GM21360 (cell line): Measurements from ENCODE around the gene BMP7.
"Not testable (repeated sequence)": the region's sequence is repeated elsewhere in the genome, so short reads cannot be mapped to it uniquely, and the experiment has no call there.

Source experiments
- ATAC-seq: cut with Tn5 transposase; IDR thresholded peaks from one replicate; pipeline ENCODE4 v1.9.1; 2021; ENCODE audit warnings: mild to moderate bottlenecking, moderate library complexity; ENCODE audit not compliant: unreplicated experiment

The BMP7 gene

GRCh38 chr20:57252559-57253162 is 13.8 kb downstream of the BMP7 start:
- no peak for ATAC-seq

- ATAC-seq: no peak
Observed at GRCh38 chr20:57251949-57252348, 14.5 kb downstream of the BMP7 start.

DNA sequence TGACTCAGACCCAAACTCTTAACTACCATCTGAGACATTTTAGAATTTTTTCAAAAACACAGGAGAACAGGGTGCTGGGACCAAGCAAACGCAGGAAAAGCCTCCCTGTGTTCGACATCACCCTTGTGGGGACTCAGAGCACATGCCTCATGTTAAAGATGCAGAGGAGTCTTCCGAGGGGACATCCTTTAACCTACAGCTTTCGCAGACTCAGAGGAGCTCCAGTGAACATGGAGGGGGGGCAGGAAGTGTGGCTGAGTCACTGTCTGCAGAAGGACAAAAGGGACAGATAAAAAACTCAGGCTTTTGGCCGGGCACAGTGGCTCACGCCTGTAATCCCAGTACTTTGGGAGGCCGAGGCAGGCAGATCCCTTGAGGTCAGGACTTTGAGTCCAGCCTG is 15.1 kb downstream of the BMP7 start:
- ATAC-seq: no peak

- no peak for ATAC-seq
Observed at GRCh38 chr20:57250607-57251343, 15.7 kb downstream of the BMP7 start.

- ATAC-seq: no peak
Observed at GRCh38 chr20:57249772-57250171, 16.7 kb downstream of the BMP7 start.

GRCh38 chr20:57249073-57249472 is 17.4 kb downstream of the BMP7 start:
- ATAC-seq: no peak

GRCh38 chr20:57248132-57248797 is 18.2 kb downstream of the BMP7 start:
- ATAC-seq: no peak

DNA sequence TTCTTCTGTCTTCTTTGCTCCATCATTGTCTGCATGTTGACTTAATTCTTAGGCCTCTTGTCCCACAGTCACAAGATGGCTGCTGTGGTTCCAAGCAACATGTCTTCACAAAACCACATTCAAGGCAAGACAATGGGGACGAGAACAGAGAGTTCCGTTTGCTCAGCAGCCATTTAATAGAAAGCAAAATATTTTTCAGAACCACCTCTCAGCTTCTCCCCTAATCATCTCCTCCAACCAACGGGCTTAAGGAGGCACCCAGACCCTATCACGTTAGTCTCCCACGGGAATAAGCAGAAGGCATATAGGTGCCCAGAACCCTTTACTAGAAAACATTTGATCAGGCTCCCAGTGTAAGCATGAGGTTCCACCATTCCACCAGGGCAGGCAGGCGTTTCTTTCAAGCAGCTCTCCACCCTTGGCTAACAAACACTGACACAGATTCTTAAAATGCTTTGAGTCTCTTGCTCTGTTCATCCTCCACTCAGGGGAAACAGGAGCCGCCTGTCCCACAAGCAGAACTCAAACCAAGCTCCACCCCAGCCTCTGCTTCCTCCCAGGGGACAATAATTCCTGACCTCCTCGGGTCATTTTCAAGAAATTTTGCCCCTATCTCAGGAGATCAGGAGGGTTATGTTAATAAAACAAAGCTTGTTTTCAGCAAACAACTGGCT is 19.0 kb downstream of the BMP7 start:
- ATAC-seq: no peak

DNA sequence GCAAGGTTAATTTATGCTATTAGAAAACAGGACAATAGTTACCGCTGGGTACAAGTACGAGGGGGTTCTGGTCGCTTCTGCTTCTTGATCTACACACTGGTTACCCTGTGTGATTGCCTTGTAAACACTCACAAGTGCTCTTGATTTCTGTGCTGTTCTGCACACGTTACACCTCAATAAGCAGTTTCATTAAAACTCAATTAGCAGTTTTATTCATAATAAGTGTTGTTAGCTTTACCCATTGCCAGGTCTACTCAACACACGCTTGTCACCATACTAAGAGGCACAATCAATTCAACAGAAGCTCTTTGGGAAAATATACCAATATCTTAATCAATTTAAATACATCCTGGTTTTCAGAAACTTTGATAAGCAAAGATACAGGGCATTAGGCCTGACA is 20.4 kb downstream of the BMP7 start:
- no peak for ATAC-seq

GRCh38 chr20:57244627-57245214 is 21.7 kb downstream of the BMP7 start:
- ATAC-seq: no peak

- ATAC-seq: no peak
Observed at GRCh38 chr20:57244221-57244585, 22.2 kb downstream of the BMP7 start.

DNA sequence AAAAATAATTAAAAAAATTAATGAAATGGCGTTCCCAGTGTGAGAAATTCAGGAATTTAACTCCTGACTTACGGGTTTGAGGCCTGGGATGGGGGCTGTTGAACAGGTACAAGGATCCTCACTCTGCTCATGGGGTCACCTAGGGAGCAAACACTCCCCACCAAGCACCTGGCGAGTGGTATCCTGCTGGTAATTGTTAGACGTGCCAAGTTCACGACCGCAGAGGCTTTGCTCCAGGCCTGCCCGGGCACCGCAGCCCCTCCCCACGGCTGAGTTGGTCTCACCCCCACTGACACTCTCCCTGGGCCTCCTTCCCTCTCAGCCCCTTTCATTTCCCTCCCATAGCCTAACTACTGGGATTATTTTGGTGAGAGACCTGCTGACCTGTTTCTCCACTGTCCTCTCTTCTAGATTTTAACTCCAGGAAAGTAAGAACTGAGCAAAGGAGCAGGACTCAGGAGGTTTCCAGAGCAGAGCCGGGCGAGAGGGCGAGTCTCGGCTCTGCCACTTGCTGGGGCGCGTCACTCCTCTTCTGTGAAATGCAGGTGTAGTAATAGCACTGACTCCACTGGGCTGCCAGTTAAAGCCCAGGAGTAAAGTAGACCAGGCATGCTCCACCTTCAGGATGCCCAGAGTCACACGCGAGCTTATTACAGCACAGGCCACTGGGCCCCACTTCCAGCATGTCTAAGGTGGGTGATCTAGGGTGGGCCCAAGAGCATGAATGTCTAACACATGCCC is 22.8 kb downstream of the BMP7 start:
- no peak for ATAC-seq

- ATAC-seq: no peak
Observed at GRCh38 chr20:57242414-57242813, 24.0 kb downstream of the BMP7 start.

- no peak for ATAC-seq
Observed at GRCh38 chr20:57241363-57241991, 25.0 kb downstream of the BMP7 start.

GRCh38 chr20:57240581-57241362 is 25.7 kb downstream of the BMP7 start:
- ATAC-seq: no peak

DNA sequence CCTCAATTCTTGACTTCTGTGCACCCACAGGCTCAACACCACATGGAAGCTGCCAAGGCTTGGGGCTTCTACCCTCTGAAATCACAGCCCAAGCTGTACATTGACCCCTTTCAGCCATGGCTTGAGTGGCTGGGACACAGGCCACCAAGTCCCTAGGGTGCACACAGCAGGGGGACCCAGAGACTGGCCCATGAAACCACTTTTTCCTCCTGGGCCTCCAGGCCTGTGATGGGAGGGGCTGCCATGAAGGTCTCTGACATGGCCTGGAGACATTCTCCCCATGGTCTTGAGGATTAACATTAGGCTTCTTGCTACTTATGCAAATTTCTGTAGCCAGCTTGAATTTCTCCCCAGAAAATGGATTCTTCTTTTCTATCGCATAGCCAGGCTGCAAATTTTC is 26.7 kb downstream of the BMP7 start:
- not testable (repeated sequence) for ATAC-seq

DNA sequence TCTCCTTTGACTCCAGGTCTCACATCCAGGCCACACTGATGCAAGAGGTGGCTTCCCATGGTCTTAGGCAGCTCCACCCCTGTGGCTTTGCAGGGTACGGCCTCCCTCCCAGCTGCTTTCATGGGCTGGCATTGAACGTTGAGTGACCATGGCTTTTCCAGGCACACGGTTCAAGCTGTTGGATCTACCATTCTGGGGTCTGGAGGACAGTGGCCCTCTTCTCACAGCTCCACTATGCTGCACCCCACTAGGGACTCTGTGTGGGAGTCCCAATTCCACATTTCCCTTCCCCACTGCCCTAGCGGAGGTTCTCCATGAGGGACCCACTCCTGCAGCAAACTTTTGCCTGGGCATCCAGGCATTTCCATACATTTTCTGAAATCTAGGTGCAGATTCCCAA is 27.1 kb downstream of the BMP7 start:
- not testable (repeated sequence) for ATAC-seq

DNA sequence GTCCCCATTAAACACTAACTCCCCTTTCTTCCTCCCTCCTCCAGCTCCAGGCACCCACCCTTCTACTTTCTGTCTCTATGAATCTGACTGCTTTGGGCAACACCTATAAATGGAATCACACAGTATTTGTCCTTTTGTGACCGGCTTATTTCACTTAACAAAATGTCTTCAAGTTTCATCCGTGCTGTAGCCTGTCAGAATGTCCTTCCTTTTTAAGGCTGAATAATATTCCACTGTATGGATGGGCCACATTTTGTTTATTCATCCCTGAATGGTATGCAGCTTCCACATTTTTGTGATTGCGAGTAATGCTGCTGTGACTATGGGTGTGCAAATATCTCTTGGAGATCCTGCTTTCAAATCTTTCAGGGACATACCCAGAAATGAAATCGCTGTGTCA is 28.4 kb downstream of the BMP7 start:
- ATAC-seq: no peak

- ATAC-seq: no peak
Observed at GRCh38 chr20:57237585-57237953, 28.9 kb downstream of the BMP7 start.
